GM12892 (cell line): Measurements from ENCODE around the gene PDE7B.

Source experiments
- DNase-seq: peaks from one replicate; pipeline ENCODE4 v3.0.0; 2011; ENCODE audit not compliant: insufficient read length
- FAIRE-seq: peaks from 2 replicates; lab custom pipeline; 2011; peaks lifted over from hg19 to GRCh38; lab: Jason Lieb, UNC
- POLR2A ChIP-seq: IDR thresholded peaks from 2 replicates; pipeline ENCODE4 v1.6.1; 2011; ENCODE audit warnings: low read depth, low read length, control low read depth
- POLR2AphosphoS5 ChIP-seq: IDR thresholded peaks from 2 replicates; pipeline ENCODE4 v1.6.1; 2011; ENCODE audit warnings: low read depth, low read length, control low read depth
- TAF1 ChIP-seq: IDR thresholded peaks from 2 replicates; pipeline ENCODE4 v1.6.1; 2011; ENCODE audit warnings: low read depth, mild to moderate bottlenecking, control low read depth, low read length, borderline replicate concordance

The PDE7B gene

DNA sequence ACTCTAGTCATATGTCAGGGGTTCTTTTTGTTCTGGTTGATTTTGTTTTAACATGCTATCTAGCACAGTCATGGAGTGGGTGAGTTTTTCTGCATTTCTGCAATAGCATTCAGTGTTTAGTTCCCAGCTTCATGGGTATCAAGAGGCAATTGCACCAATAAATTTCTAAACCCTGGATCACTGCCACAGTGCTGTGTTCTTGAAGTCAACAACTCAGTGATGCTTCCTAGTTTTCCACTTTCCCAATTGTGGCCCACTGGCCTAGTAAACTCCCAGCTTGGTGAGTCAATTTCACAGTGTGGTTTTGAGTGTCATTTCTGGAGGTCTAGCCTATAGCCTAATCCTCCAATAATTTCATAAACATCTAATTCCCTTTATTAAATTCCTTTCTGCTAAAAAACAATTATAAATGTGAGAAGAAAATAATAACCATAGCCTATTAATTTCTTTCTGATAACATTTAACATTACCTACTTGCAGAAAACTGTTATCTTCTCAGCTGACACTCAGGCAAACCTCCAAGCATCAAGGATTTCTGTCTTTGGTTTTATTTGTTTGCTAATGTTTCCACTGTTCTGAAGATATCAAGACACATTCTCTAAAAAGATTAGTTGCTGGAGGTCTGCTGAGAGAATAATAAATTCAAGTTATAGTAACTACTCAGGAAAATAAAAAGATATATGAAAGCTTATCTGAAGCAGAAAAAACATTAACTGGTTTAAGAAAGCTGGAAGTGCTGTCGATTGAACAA lies 89.9 kb downstream of the PDE7B start:
- TF ChIP-seq POLR2AphosphoS5 (no peak), POLR2A (no peak), TAF1 (no peak)
- DNase-seq (no peak), FAIRE-seq (no peak)

DNA sequence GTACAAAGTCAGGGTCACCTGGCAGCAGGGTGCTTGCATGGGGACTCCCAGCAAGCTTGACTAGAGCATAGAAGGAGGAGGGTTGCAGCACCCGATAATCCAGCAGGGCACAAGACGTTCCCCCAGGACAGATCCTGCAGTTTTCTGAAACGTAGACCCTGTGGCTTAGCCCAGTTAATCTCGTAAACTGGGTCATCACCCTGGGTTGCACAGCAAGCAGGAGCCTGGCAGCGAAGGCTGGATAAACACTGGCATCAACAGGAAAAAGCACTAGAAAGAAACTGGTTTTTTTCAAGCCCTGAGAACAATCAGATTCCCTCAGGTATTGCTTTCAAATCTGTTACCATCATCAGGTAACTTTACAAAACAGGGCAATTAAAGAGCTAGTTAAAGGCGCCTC lies 92.6 kb downstream of the PDE7B start:
- FAIRE-seq: no peak
- no peak for DNase-seq
- TF ChIP-seq POLR2AphosphoS5 (no peak), TAF1 (no peak), POLR2A (no peak)

- DNase-seq (no peak), FAIRE-seq (no peak)
- no peak for TF ChIP-seq TAF1
Measured at GRCh38 chr6:135946674-135947073, 95.2 kb downstream of the PDE7B start.

DNA sequence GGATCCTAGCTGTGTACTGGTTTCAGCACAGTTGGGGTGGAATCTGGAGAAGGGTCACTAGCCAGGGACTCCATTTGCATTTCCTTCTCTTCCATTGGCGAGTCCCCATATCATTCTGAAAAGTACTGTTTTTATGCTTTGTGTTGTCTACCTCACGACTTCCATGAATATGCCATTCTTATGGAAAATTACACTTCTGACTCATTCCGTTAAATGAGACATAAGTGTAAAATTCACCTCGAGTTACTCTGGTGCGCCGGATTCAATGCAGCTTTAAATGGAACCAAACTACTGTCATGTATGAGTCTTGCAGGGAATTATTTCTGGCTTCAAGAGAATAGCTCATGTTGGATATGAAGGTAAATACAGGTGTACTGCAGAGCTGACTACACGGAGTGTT lies 99.2 kb downstream of the PDE7B start:
- TF ChIP-seq TAF1 (no peak), POLR2AphosphoS5 (no peak), POLR2A (no peak)
- FAIRE-seq: no peak

GRCh38 chr6:135951169-135951568 lies 99.7 kb downstream of the PDE7B start:
- DNase-seq: no peak
- FAIRE-seq: no peak
- TF ChIP-seq POLR2AphosphoS5: no peak
- no peak for TF ChIP-seq TAF1

More for the DNA sequence above, 99.2 kb downstream of the PDE7B start:
- no peak for DNase-seq

GRCh38 chr6:135953818-135954217 lies 102.3 kb downstream of the PDE7B start:
- no peak for TF ChIP-seq POLR2AphosphoS5
- no peak for TF ChIP-seq POLR2A
- TF ChIP-seq TAF1: no peak
- DNase-seq (no peak), FAIRE-seq (no peak)

DNA sequence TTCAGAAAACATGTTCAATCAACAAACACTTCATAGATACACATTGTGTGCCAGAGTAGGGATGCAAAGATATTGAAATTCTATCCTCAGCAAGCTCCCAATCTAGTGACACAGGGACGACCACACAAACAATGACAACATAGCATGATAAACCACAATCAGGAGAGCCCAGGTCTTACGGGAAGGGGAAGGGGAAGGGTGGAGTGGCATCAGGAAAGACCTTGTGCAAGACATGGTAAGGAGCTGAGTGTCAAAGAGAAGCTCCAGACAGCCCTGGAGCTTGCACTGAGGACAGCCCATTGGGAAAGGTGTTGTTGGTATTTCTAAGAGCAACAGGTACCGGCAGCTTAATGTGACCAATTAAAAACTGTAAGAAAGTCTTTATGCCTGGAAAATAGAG lies 103.6 kb downstream of the PDE7B start:
- DNase-seq (no peak), FAIRE-seq (no peak)
- TF ChIP-seq POLR2AphosphoS5 (no peak), POLR2A (no peak), TAF1 (no peak)

DNA sequence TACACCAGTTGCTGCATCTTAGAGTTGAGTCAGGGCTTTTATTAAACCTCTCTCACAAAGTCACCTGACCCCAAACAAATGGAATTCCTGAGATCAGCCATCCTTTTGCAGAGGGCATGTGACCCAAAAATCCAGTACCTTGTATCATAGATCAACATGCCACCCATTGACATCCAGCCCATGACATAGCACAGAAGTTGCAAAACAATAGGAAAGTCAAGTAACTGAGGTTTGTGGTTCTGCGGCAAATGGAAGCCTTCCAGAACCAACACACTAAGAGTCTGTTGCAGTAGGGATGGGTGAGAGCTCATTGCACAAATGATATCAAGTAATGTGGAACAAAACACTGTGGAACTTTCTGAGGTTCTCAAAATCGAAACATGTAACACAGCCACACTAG lies 111.2 kb downstream of the PDE7B start:
- TF ChIP-seq POLR2AphosphoS5 (no peak), POLR2A (no peak), TAF1 (no peak)
- FAIRE-seq (no peak), DNase-seq (no peak)

- no peak for DNase-seq
- TF ChIP-seq POLR2A (no peak), TAF1 (no peak), POLR2AphosphoS5 (no peak)
- no peak for FAIRE-seq
Measured at GRCh38 chr6:135970750-135971149, 119.2 kb downstream of the PDE7B start.

- no peak for FAIRE-seq
Measured at GRCh38 chr6:135971351-135971750, 119.8 kb downstream of the PDE7B start.

GRCh38 chr6:135972150-135972549 lies 120.6 kb downstream of the PDE7B start:
- no peak for DNase-seq
- TF ChIP-seq TAF1 (no peak), POLR2AphosphoS5 (no peak), POLR2A (no peak)
- no peak for FAIRE-seq

More at GRCh38 chr6:135971351-135971750, 119.8 kb downstream of the PDE7B start:
- DNase-seq: no peak
- TF ChIP-seq TAF1 (no peak), POLR2A (no peak), POLR2AphosphoS5 (no peak)

DNA sequence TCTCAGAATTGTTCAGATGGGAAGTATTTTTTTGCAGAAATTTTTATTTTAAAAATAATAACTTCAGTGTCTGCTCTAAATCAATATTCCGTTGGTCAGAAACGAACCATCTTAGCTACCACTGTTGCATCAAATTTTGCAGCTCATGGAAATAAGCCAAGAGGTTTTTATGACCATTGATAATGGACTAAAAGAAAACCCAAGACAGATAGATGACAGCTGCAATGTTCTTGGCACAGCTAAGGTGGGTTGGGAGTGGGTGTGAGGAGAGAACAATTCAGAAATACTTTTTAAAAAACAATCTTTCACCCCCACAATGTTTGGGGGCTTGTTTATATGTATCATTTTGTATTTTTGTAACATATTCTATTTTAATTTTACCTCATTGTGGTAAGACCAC lies 121.1 kb downstream of the PDE7B start:
- FAIRE-seq (no peak), DNase-seq (no peak)
- no peak for TF ChIP-seq TAF1
- no peak for TF ChIP-seq POLR2A
- no peak for TF ChIP-seq POLR2AphosphoS5

DNA sequence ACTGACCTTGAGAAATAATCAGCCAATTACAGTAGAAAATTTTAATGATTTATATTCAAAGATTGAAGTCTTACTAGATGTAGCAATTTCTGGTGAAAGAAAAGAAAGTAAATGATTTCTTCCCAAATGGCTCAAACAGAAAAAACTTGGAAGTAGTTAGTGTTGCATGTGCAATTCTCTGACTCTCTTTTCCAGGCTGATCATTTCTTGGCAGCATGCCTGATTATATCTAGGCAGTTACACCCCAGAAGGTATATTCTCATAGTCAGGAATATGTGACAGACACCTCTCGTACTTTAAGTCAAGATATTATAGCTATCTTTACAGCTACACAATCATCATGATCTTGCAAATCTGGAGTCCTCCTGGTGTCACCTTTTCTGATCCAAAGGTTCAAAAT lies 122.9 kb downstream of the PDE7B start:
- DNase-seq (no peak), FAIRE-seq (no peak)
- no peak for TF ChIP-seq POLR2AphosphoS5
- TF ChIP-seq TAF1: no peak
- TF ChIP-seq POLR2A: no peak

GRCh38 chr6:135976585-135976984 lies 125.1 kb downstream of the PDE7B start:
- FAIRE-seq: no peak
- TF ChIP-seq POLR2A (no peak), TAF1 (no peak), POLR2AphosphoS5 (no peak)
- no peak for DNase-seq
